RPMI7951 (cell line): ENCODE data around the gene ZBTB4. TPM values are rescaled to one million over a fixed set of nuclear protein-coding genes. Genes with fewer than 3 reads are reported as not detected.
"Not testable (repeated sequence)": the region's sequence is repeated elsewhere in the genome, so short reads cannot be mapped to it uniquely, and the experiment has no call there.

ENCODE experiments used
- DNase-seq: peaks from one replicate; pipeline ENCODE4 v3.0.0-alpha.2; 2012; ENCODE audit warnings: low read depth
- total RNA-seq: library from RNA; depleted of rRNA; stranded (reverse); fragments of >200 nt; shearing (Covaris generic); gene quantifications from 2 replicates; pipeline ENCODE4 v1.2.3, GENCODE V29; 2014

Gene ZBTB4
- total RNA-seq, 1 experiment from 2014 or later: 14.8 TPM

GRCh38 chr17:7491583-7491982, 12.2 kb upstream of the ZBTB4 start:
- no peak for DNase-seq

- no peak for DNase-seq
Measured at GRCh38 chr17:7490144-7490543, 10.7 kb upstream of the ZBTB4 start.

GRCh38 chr17:7486181-7486580, 6.8 kb upstream of the ZBTB4 start:
- peak; percentile 59 for DNase-seq

GRCh38 chr17:7484919-7485377, 5.5 kb upstream of the ZBTB4 start:
- DNase-seq: no peak

- peak; percentile 96 for DNase-seq
Measured at GRCh38 chr17:7484067-7484918, 4.9 kb upstream of the ZBTB4 start, which contains the start of gene POLR2A. TSS of gene POLR2A (plus strand) at chr17:7484366.

- peak; percentile 92 for DNase-seq
Measured at GRCh38 chr17:7483255-7484066, 4.0 kb upstream of the ZBTB4 start.

GRCh38 chr17:7482742-7483088, 3.3 kb upstream of the ZBTB4 start:
- DNase-seq: not testable (repeated sequence)

GRCh38 chr17:7481842-7482741, 2.7 kb upstream of the ZBTB4 start:
- not testable (repeated sequence) for DNase-seq

- not testable (repeated sequence) for DNase-seq
Measured at GRCh38 chr17:7481275-7481674, 1.8 kb upstream of the ZBTB4 start, which contains the start of gene SLC35G6. TSS of gene SLC35G6 (plus strand) at chr17:7481446. CDS start at chr17:7481517, 71 bp downstream.

- no peak for DNase-seq
Measured at GRCh38 chr17:7480089-7480384, 606 bp upstream of the ZBTB4 start.

GRCh38 chr17:7478276-7479212, 887 bp downstream of the ZBTB4 start:
- DNase-seq: peak; percentile 40

- peak; percentile 90 for DNase-seq
Measured at GRCh38 chr17:7477392-7478275, 1.8 kb downstream of the ZBTB4 start.

GRCh38 chr17:7476951-7477350, 2.5 kb downstream of the ZBTB4 start:
- no peak for DNase-seq

GRCh38 chr17:7476494-7476893, 2.9 kb downstream of the ZBTB4 start:
- DNase-seq: peak; percentile 57

- peak; percentile 64 for DNase-seq
Measured at GRCh38 chr17:7475764-7476422, 3.5 kb downstream of the ZBTB4 start.

- not testable (repeated sequence) for DNase-seq
Measured at GRCh38 chr17:7474767-7475166, 4.7 kb downstream of the ZBTB4 start.

- no peak for DNase-seq
Measured at GRCh38 chr17:7471729-7472128, 7.7 kb downstream of the ZBTB4 start.

GRCh38 chr17:7470457-7470973, 8.9 kb downstream of the ZBTB4 start:
- not testable (repeated sequence) for DNase-seq

GRCh38 chr17:7469843-7470242, 9.6 kb downstream of the ZBTB4 start:
- not testable (repeated sequence) for DNase-seq
